OCI-LY3 (cell line): ENCODE measurements around the gene TTC16.

Source experiments
- EZH2phosphoT487 ChIP-seq: fragments of 200-600 bp; shearing (Covaris generic); IDR thresholded peaks from 2 replicates; pipeline ENCODE4 v1.6.1; 2018; ENCODE audit warnings: antibody characterized with exemption, mixed run types, low read depth
- TF ChIP-seq, protein P1 (sequence below): fragments of 200-600, 300-600 bp; sonication (generic); IDR thresholded peaks from 2 replicates; pipeline ENCODE4 v1.5.1; 2014; ENCODE audit warnings: antibody characterized with exemption, low read length, low read depth

DNA sequence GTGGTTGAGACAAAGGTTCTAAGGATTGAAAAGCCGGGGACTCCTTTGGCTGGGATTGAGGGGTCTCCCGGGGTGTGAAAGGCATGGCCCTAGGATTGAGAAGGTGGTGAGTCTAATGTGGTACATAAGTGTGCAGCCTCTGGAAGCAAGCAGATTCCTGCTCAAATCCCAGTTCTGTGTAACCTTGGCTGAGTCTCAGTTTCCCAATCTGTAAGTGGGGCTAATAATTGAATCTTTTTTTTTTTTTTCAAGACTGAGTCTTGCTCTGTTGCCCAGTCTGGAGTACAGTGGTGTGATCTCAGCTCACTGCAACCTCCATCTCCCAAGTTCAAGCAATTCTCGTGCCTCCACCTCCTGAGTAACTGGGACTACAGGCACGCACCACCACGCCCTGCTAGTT is 56.7 kb downstream of the TTC16 start:
- TF ChIP-seq, protein P1, sequence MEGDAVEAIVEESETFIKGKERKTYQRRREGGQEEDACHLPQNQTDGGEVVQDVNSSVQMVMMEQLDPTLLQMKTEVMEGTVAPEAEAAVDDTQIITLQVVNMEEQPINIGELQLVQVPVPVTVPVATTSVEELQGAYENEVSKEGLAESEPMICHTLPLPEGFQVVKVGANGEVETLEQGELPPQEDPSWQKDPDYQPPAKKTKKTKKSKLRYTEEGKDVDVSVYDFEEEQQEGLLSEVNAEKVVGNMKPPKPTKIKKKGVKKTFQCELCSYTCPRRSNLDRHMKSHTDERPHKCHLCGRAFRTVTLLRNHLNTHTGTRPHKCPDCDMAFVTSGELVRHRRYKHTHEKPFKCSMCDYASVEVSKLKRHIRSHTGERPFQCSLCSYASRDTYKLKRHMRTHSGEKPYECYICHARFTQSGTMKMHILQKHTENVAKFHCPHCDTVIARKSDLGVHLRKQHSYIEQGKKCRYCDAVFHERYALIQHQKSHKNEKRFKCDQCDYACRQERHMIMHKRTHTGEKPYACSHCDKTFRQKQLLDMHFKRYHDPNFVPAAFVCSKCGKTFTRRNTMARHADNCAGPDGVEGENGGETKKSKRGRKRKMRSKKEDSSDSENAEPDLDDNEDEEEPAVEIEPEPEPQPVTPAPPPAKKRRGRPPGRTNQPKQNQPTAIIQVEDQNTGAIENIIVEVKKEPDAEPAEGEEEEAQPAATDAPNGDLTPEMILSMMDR = no peak
- no peak for TF ChIP-seq EZH2phosphoT487
